HG02759 (cell line): Measurements from ENCODE around the gene DIAPH2.

Experiments
- ATAC-seq: cut with Tn5 transposase; IDR thresholded peaks from one replicate; pipeline ENCODE4 v1.9.1; 2021; ENCODE audit warnings: mild to moderate bottlenecking, moderate library complexity; ENCODE audit not compliant: unreplicated experiment

The DIAPH2 gene

DNA sequence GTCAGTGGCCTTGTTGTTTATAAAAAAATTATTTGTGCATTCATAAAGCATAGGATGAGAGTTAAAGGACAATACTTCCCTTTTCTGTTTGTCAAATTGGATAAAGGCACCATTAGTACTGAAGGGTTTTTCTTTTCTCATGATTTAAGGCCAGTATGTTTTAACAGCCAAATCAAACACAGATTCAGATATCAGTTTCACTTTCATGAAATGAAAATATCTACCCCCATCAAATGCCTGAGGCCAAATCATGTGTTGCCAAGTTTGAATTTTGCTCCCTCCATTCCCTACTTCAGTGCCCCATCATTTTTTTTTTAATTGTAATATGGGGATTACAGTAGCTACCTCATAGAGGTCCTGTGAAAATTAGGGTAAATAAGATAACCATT, 944.9 kb downstream of the DIAPH2 start:
- ATAC-seq: no peak

DNA sequence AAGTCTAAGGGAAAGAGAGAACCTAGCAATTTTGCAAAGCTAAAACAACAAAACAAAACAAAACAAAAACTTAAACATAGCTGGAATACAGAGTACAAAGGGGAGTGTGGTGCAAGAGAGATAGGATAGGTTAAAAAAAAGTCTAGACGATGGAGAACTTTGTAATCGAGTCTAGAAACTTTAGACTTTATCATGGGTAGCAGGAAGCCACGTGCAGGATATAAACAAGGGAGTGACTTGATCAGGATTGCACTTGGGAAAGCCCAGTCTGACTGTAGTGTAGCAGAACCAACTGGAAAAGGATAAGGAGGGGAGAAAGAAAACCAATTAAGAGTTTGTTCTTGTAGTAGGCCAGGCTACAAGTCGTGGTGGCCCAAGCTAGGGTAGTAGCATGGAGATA, 949.2 kb downstream of the DIAPH2 start:
- no peak for ATAC-seq

DNA sequence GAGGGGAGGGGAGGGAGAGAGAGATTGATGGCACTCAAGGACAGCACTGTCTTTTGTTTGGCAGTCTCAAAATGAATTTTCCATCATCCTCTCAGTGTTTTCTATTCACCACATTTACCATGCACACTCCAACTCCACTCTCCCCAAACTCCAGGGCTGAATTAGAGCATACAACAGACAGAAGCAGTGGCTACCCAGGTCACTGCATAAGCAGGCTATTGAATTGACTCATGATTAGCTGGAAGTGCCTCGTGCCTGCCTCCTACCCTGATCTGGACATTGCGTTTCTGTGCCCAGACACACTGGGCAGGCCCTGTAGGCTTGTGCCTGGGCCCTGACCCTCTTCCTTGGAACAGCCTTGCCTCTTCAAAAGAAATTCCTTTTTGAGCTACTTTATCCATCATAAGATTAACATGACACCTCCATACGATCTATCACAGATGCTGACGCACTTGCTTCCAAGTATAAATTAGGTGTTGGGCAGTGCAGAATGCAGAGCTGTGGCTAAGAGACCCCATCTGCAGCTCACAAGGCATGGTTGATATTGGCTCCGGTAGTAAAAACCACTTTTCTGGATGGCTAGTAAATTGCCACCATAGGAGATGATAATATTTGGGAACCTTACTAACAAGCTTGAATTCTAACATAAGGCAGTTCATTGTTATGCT, 952.0 kb downstream of the DIAPH2 start:
- no peak for ATAC-seq

DNA sequence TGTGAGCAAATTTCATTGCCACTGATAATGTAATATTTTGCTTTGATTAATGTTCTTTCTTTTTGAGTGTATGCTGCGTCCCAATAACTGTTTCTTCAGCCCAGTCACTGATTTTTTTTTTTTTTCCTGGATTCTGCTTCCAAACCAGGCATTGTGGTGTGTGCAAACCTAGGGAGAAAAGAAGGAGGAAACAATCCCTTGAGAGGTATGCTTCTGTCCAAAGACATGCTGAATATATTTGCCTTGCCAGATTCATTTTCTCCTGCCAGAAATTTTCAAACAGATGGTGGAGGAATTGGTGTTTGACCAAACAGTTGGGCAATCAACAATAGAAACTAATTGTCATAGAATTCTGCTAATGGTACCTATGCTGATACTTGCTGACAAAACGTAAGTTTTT, 952.6 kb downstream of the DIAPH2 start:
- no peak for ATAC-seq

DNA sequence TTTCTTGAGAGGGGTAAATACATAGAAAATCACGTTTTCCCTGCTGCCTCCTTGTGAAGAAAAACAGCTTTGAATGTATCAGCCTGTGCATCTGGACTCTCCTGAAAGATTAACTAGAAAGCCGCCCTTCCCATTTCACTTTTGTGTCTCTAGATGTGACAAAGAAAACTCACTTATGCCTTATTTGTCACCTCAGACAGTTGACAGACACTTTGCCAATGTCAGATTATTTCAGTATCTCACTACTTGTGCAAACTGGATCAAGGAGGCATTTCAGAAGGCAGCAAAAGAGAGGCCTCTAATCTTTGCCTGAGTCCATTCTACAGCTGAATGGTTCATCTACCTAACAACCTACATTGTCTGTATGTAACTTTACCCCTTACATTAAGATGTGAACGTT, 954.0 kb downstream of the DIAPH2 start:
- ATAC-seq: no peak

DNA sequence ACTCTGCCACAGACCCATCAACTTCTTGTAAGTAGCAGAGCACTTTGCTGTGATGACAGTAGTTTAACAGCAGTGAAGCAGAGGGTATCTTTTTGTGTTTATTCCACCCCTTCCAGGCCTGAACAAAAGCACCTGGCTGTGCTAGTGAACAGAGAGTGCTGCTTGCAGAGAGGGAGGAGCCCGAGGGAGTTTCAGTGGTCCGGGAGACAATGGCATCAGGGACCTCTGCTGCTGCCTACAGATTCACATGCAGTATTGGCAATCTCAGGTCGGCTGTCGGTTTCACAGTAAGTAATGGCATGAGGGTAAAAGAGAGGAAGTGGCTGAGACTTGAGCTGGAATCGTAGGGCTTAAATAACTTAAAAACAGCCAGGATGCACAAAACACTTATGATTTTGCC, 954.9 kb downstream of the DIAPH2 start:
- peak; percentile 59 for ATAC-seq
